ENCODE measurements around the gene SUSD3.

DNA sequence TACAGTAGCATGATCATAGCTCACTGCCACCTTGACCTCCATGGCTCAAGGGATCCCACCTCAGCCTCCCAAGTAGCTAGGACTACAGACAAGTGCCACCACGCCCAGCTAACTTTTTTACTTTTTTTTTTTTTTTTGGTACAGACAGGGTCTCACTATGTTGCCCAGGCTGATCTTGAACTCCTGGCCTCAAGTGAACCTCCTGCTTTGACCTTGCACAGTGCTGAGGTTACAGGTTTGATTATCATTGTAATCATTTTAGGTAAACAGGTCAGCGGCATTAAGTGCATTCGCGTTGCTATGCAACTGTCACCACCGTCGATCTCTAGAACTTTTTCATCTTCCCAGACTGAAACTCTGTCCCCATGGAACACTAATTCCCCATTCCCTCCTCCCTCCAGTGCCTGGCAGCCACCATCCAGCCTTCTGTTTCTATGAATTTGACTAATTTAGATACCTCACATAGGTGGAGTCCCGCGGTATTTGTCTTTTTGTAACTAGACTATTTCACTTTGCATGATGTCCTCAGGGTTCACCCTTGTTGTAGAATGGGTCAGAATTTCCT is 31.7 kb downstream of the SUSD3 start:
- TF ChIP-seq, protein P1, sequence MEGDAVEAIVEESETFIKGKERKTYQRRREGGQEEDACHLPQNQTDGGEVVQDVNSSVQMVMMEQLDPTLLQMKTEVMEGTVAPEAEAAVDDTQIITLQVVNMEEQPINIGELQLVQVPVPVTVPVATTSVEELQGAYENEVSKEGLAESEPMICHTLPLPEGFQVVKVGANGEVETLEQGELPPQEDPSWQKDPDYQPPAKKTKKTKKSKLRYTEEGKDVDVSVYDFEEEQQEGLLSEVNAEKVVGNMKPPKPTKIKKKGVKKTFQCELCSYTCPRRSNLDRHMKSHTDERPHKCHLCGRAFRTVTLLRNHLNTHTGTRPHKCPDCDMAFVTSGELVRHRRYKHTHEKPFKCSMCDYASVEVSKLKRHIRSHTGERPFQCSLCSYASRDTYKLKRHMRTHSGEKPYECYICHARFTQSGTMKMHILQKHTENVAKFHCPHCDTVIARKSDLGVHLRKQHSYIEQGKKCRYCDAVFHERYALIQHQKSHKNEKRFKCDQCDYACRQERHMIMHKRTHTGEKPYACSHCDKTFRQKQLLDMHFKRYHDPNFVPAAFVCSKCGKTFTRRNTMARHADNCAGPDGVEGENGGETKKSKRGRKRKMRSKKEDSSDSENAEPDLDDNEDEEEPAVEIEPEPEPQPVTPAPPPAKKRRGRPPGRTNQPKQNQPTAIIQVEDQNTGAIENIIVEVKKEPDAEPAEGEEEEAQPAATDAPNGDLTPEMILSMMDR (conservative IDR thresholded peaks at IDR 0.05; ENCODE audit: low read depth, low read length) = no peak
- TF ChIP-seq, protein P2, sequence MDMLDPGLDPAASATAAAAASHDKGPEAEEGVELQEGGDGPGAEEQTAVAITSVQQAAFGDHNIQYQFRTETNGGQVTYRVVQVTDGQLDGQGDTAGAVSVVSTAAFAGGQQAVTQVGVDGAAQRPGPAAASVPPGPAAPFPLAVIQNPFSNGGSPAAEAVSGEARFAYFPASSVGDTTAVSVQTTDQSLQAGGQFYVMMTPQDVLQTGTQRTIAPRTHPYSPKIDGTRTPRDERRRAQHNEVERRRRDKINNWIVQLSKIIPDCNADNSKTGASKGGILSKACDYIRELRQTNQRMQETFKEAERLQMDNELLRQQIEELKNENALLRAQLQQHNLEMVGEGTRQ (IDR thresholded peaks at IDR 0.05; ENCODE audit: low read depth, low read length) = no peak
- TF ChIP-seq POLR2A (IDR thresholded peaks at IDR 0.05; ENCODE audit: low read depth, low read length) (no peak), RAD21 (IDR thresholded peaks at IDR 0.05; ENCODE audit: low read length) (no peak), MAZ (IDR thresholded peaks at IDR 0.05; ENCODE audit: borderline replicate concordance, low read depth, low read length) (no peak)
- TF ChIP-seq, protein P3, sequence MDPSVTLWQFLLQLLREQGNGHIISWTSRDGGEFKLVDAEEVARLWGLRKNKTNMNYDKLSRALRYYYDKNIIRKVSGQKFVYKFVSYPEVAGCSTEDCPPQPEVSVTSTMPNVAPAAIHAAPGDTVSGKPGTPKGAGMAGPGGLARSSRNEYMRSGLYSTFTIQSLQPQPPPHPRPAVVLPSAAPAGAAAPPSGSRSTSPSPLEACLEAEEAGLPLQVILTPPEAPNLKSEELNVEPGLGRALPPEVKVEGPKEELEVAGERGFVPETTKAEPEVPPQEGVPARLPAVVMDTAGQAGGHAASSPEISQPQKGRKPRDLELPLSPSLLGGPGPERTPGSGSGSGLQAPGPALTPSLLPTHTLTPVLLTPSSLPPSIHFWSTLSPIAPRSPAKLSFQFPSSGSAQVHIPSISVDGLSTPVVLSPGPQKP (IDR thresholded peaks at IDR 0.05; ENCODE audit: borderline replicate concordance, low read depth, low read length) = no peak
